Tongue (tissue), 2 donors: ENCODE data around the gene SELENOH. TPM values are rescaled to one million over a fixed set of nuclear protein-coding genes. Genes with fewer than 3 reads are reported as not detected.
"Not testable (repeated sequence)": the region's sequence is repeated elsewhere in the genome, so short reads cannot be mapped to it uniquely, and the experiment has no call there.

ENCODE experiments used
- DNase-seq: peaks from one replicate; pipeline ENCODE4 v3.0.0-alpha.2; 2015
- total RNA-seq: library from RNA; depleted of rRNA; stranded (reverse); fragments of >200 nt; gene quantifications from one replicate; pipeline ENCODE4 v1.2.3, GENCODE V29; 2014

The SELENOH gene, protein sequence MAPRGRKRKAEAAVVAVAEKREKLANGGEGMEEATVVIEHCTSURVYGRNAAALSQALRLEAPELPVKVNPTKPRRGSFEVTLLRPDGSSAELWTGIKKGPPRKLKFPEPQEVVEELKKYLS
- total RNA-seq: 73.2 TPM

DNA sequence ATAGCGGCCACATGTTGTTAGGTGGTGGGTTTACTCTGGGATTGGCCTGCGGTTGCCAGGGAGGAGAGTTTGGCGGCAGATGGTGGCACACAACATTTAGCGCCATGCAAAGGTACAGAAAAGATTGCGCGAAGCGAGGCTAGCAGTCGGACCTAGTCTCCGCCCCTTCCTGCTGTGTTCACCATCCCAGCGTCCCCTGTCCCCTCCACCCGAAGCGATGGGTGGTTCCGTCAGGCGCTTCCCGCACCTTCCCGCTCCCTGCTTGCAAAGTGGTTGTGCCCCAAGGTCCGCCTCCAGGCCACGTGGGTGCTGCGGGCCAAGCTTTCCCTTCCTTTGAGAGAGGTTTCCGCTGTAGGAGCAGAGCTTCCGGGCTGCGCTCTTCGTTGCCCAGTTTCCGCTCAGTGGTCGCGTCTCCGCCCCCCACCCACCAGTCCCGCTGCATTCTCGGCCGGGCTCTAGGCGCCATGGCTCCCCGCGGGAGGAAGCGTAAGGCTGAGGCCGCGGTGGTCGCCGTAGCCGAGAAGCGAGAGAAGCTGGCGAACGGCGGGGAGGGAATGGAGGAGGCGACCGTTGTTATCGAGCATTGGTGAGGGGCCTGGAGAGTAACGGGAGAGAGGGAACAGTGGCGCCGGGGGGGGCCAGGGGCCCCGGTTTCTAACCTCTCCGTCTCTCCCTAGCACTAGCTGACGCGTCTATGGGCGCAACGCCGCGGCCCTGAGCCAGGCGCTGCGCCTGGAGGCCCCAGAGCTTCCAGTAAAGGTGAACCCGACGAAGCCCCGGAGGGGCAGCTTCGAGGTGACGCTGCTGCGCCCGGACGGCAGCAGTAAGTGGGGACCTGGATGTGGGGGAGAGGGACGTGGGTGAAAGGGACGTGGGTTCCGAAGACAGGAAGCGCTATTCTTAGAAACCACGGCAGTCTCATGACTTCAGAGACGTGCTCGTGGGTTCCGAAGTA, at the start of gene SELENOH:
TSS of gene SELENOH (plus strand) at position 360 of the 955 bp plus-strand sequence. CDS start at position 465, 105 bp downstream.
- DNase-seq: peak; percentile 98

DNA sequence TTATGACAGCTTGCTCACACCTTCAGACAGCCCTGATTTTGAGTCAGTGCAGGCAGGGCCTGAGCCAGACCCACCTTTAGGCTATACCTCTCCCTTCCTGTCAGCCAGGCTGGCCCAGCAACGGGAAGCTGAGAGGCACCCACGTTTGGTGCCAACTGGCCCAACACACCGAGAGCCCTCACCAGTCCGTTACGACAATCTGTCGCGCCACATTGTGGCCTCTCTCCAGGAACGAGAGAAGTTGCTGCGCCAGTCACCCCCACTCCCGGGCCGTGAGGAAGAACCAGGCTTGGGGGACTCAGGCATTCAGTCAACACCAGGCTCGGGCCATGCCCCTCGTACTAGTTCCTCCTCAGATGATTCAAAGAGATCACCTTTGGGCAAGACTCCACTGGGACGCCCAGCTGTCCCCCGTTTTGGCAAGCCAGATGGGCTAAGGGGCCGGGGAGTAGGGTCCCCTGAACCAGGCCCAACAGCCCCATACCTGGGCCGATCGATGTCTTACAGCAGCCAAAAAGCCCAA, 42.4 kb upstream of the SELENOH start:
- no peak for DNase-seq

GRCh38 chr11:57699813-57700212, 41.5 kb upstream of the SELENOH start:
- no peak for DNase-seq

- no peak for DNase-seq
Observed at GRCh38 chr11:57700425-57700824, 40.9 kb upstream of the SELENOH start.

DNA sequence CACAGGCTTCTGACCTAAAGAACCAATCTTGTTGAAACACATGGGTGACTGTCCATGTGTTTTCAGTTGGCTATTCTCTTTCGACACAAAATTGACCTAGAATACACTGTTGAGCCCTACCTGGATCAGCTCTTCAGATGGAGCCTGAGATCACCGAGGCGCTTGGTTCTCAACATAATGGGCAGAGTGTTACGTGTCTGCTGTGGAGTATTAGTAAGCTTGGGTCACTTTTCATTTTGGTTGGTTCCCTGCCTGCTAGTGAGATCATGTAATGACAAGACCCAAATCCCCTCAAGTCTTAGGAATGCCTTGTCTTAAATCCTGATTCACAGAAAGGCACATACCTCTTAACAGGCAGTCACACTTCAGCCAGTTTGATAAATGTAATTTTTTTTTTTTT, 38.0 kb upstream of the SELENOH start:
- no peak for DNase-seq

DNA sequence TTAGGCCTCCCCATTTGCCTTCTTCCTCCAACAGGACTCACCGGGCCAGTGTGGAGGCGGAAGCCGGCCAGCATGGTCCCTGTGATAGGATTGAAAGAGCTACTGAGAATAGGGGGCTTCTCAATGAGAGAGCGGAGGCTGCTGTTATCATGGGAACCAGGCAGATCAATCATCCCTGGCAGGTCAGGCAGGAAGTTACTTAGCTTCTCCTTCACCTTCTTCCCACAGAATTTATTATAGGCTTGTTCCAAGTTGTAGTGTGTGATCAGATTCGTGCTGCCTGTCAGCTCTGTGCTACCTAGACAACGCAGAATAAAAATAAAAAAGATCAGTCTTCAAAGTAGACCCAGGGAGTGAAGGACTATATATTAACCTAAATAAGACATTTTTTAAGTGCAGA, 36.4 kb upstream of the SELENOH start:
- no peak for DNase-seq

DNA sequence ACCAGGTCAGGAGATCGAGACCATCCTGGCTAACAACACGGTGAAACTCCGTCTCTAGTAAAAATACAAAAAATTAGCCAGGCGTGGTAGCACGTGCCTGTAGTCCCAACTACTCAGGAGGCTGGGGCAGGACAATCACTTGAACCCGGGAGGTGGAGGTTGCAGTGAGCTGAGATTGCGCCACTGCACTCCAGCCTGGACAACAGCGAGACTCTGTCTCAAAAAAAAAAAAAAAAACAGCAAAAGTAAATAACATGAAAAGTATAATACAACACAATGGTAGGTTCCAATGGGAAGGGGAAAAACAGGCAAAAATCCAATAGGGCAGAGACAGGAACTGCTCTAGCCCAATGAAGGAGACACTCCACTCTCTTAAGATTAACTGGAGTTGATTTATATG, 35.9 kb upstream of the SELENOH start:
- not testable (repeated sequence) for DNase-seq

DNA sequence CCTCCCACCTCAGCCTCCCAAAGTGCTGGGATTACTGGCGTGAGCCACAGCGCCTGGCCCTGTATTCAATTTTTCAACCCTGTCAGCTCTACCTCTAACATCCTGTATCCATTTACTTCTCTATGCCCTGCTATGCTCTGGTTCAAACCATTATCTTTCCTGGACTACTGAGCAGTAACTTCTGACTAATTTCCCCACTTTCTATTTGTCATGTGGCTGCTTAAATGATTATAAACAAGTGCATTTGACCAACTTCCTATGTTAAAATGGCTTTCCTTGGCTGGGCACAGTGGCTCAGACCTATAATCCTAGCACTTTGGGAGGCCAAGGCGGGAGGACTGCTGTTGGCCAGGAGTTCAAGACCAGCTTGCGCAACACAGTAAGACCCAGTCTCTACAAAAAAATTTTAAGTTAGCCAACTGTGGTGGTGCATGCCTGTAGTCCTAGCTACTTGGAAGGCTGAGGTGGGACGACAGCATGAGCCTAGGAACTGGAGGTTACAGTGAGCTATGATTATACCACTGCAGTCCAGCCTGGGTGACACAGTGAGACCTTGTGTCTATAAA, 31.4 kb upstream of the SELENOH start:
- no peak for DNase-seq

DNA sequence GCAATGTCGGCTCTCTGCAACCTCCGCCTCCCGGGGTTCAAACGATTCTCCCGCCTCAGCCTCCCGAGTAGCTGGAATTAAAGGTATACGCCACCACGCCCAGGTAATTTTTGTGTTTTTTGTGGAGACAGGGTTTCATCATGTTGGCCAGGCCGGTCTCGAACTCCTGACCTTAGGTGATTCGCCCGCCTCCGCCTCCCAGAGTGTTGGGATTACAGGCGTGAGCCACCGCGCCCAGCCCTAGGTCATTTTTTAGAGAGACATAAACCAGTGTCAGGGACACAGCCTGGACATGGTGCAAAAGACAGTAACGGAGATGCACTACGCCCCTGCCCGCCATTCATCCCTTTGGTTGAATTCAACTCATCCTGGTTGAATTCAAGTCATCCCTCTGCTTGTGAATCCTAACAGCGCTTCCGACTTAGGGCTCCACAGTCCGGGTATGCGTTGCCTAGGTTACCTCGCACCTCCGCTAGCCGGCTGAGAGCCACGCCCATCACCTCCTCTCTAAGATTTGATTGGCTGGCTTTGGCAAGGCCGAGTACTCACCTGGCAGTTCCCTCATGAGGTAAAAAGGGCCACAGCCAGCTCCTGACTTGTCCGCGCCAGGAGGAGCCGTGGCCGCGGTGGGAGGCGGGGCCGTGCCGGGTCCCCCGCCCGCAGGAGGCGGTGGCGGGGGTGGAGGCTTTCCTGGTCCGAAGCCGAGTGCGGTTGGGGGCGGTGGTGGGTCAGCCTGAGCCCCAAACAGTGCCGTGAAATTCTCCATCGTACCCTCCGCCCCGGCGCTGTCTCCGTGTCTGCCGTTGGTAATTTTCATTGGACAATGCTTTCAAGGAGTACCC, 29.7 kb upstream of the SELENOH start, which contains the start of gene MED19:
TSS of gene MED19 (minus strand) at position 802 of the 842 bp plus-strand sequence. CDS start at position 766, 36 bp downstream.
- DNase-seq: peak; percentile 80

DNA sequence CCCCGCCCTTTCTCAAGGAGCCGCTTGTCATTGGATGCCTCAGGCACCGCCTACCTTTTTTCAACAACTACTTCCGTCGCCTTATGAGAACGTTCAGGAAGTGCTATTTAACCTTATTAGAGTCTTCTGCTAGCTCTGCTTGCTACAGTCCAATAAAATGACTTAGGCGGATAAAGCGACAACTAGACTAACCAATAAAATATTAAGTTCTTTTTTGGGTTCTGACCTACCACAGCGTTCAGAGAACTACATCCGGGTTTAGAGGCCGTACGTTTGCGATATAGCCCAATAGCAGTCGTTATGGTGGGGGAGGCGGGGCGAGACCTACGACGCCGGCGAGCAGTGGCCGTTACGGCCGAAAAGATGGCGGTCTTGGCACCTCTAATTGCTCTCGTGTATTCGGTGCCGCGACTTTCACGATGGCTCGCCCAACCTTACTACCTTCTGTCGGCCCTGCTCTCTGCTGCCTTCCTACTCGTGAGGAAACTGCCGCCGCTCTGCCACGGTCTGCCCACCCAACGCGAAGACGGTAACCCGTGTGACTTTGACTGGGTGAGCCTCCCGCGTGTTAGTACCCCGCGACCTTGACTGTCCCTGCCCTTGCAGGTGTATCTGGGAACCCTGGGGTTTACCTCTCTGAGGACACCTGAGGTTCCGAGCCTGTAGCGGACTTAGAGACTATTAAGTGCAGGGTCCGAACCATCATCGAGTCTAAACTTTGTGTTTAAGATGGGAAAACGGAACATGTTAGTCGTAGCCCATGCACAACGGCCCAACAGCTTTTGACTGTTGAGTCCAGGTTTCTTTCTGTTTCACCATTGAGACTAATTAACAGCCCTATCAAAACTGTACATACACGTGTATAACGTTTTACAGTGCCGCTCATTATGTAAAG, 28.8 kb upstream of the SELENOH start, which contains the start of gene TMX2:
TSS of gene TMX2 (plus strand) at position 338 of the 895 bp plus-strand sequence. CDS start at position 364, 26 bp downstream.
- peak; percentile 99 for DNase-seq

- DNase-seq: no peak
Observed at GRCh38 chr11:57713835-57714234, 27.5 kb upstream of the SELENOH start.

DNA sequence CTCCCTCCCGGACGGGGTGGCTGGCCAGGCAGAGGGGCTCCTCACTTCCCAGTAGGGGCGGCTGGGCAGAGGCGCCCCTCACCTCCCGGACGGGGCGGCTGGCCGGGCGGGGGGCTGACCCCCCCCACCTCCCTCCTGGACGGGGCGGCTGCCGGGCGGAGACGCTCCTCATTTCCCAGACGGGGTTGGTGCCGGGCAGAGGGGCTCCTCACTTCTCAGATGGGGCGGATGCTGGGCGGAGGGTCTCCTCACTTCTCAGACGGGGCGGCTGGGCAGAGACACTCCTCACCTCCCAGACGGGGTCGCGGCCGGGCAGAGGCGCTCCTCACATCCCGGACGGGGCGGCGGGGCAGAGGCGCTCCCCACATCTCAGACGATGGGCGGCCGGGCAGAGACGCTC, 24.6 kb upstream of the SELENOH start:
- not testable (repeated sequence) for DNase-seq

GRCh38 chr11:57727185-57727584, 14.1 kb upstream of the SELENOH start:
- no peak for DNase-seq

GRCh38 chr11:57728829-57729228, 12.5 kb upstream of the SELENOH start:
- no peak for DNase-seq

GRCh38 chr11:57729479-57729878, 11.8 kb upstream of the SELENOH start:
- no peak for DNase-seq

GRCh38 chr11:57732661-57733060, 8.6 kb upstream of the SELENOH start:
- no peak for DNase-seq

- no peak for DNase-seq
Observed at GRCh38 chr11:57735619-57736298, 5.5 kb upstream of the SELENOH start.

- no peak for DNase-seq
Observed at GRCh38 chr11:57742087-57742452, 779 bp downstream of the SELENOH start.

GRCh38 chr11:57744357-57744756, 3.1 kb downstream of the SELENOH start:
- no peak for DNase-seq

DNA sequence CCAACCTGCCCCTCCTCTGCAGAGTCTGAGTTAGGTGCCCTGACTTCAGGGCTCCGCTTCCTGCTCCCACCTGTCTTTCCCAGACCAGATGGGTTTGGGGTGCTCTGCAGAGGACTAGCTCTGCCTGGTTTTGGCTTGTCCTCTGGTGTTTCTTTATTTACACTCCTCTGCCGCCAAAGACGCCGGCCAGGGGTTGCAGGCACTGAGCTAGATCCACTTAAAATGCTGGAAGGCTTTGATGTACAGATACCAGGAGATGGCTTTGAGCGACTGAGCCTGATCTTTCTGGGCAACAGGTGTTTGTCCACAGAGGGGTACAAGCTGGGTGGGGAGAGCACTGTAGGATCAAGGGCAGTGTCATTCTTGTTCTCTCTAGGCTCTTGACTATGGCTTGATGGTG, 3.9 kb downstream of the SELENOH start:
- DNase-seq: no peak
